ENCODE data around the gene NOS3.

DNA sequence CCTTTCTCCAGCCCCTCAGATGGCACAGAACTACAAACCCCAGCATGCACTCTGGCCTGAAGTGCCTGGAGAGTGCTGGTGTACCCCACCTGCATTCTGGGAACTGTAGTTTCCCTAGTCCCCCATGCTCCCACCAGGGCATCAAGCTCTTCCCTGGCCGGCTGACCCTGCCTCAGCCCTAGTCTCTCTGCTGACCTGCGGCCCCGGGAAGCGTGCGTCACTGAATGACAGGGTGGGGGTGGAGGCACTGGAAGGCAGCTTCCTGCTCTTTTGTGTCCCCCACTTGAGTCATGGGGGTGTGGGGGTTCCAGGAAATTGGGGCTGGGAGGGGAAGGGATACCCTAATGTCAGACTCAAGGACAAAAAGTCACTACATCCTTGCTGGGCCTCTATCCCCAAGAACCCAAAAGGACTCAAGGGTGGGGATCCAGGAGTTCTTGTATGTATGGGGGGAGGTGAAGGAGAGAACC lies 2.1 kb downstream of the NOS3 start:
- TF ChIP-seq, protein P1, sequence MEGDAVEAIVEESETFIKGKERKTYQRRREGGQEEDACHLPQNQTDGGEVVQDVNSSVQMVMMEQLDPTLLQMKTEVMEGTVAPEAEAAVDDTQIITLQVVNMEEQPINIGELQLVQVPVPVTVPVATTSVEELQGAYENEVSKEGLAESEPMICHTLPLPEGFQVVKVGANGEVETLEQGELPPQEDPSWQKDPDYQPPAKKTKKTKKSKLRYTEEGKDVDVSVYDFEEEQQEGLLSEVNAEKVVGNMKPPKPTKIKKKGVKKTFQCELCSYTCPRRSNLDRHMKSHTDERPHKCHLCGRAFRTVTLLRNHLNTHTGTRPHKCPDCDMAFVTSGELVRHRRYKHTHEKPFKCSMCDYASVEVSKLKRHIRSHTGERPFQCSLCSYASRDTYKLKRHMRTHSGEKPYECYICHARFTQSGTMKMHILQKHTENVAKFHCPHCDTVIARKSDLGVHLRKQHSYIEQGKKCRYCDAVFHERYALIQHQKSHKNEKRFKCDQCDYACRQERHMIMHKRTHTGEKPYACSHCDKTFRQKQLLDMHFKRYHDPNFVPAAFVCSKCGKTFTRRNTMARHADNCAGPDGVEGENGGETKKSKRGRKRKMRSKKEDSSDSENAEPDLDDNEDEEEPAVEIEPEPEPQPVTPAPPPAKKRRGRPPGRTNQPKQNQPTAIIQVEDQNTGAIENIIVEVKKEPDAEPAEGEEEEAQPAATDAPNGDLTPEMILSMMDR (IDR thresholded peaks at IDR 0.05), result no peak
- TF ChIP-seq POLR2A (IDR thresholded peaks at IDR 0.05), result no peak
